Caco-2 (cell line): Measurements from ENCODE around the gene GDI2. TPM values are rescaled to one million over a fixed set of nuclear protein-coding genes. Genes with fewer than 3 reads are reported as not detected.

Experiments
- BruUV-seq: library from RNA; stranded (reverse); fragments of 400-500 nt; replicated peaks from 2 replicates; lab custom pipeline; 2021; lab: Mats Ljungman, UMichigan
- CTCF ChIA-PET: fragments of 300-600 bp; sonication (Branson Sonifier 250); formaldehyde crosslinking; loops from one replicate; lab custom pipeline; 2022; ENCODE audit warnings: antibody characterized with exemption; lab: Charles Lee
- POLR2A ChIA-PET: fragments of 300-600 bp; sonication (Branson Sonifier 250); formaldehyde crosslinking; loops from one replicate; lab custom pipeline; 2022; ENCODE audit warnings: antibody characterized with exemption; lab: Charles Lee
- DNase-seq, 2 experiments: peaks; one replicate each; pipeline versions ENCODE4 v3.0.0 to v3.0.0-alpha.2; 2020 to 2022
- H3K27me3 ChIP-seq: replicated peaks from 2 replicates; pipeline ENCODE4 v1.6.0; 2011; ENCODE audit warnings: low read length; ENCODE audit not compliant: control insufficient read depth, insufficient read depth
- H3K36me3 ChIP-seq: 2 replicates; pipeline ENCODE4 v1.5.1; 2011; ENCODE audit warnings: low read length; ENCODE audit not compliant: control insufficient read depth, insufficient read depth
- H3K4me1 ChIP-seq: fragments of 250-450 bp; sonication (Bioruptor Pico); 2 replicates; pipeline ENCODE4 v1.5.1; 2020; ENCODE audit warnings: mild to moderate bottlenecking
- H3K4me3 ChIP-seq: 2 replicates; pipeline ENCODE4 v1.5.1; 2011; ENCODE audit warnings: low read depth, mild to moderate bottlenecking, control low read depth, low read length
- H3K9me3 ChIP-seq: fragments of 250-450 bp; sonication (Bioruptor Pico); 2 replicates; pipeline ENCODE4 v1.5.1; 2020; ENCODE audit warnings: mild to moderate bottlenecking, moderate library complexity
- H3K27ac Mint-ChIP-seq: one replicate; pipeline ENCODE4 v1.8.0; 2022; ENCODE audit warnings: mixed read lengths; ENCODE audit not compliant: unreplicated experiment
- H3K27me3 Mint-ChIP-seq: one replicate; pipeline ENCODE4 v1.8.0; 2022; ENCODE audit warnings: mixed read lengths; ENCODE audit not compliant: insufficient read depth, unreplicated experiment
- H3K36me3 Mint-ChIP-seq: one replicate; pipeline ENCODE4 v1.8.0; 2022; ENCODE audit warnings: mild to moderate bottlenecking, mixed read lengths; ENCODE audit not compliant: insufficient read depth, unreplicated experiment
- H3K4me1 Mint-ChIP-seq: one replicate; pipeline ENCODE4 v1.8.0; 2022; ENCODE audit warnings: low read depth, mixed read lengths; ENCODE audit not compliant: unreplicated experiment
- H3K4me3 Mint-ChIP-seq: one replicate; pipeline ENCODE4 v1.8.0; 2022; ENCODE audit warnings: mild to moderate bottlenecking, moderate library complexity, mixed read lengths; ENCODE audit not compliant: unreplicated experiment
- H3K9me3 Mint-ChIP-seq: one replicate; pipeline ENCODE4 v1.8.0; 2022; ENCODE audit warnings: mixed read lengths; ENCODE audit not compliant: unreplicated experiment
- CTCF ChIP-seq, 2 experiments: fragments of 200-600 bp in 1 of 2; IDR thresholded peaks; 1 replicate in 1 of 2; 2 replicates in 1 of 2; pipeline versions ENCODE4 v1.5.1 to v1.8.0; 2011 to 2022; ENCODE audit warnings: antibody characterized with exemption in 1 of 2, control low read depth in 1 of 2, inconsistent platforms in 1 of 2, low read depth in 1 of 2, low read length in 1 of 2, mild to moderate bottlenecking in 1 of 2, moderate library complexity in 1 of 2; ENCODE audit not compliant: insufficient read depth in 1 of 2, severe bottlenecking in 1 of 2, unreplicated experiment in 1 of 2
- intact Hi-C: fragments of 100-400 bp; cut with micrococcal nuclease; formaldehyde crosslinking; loops from one replicate; pipeline ENCODE4 v1.10.0; 2022; ENCODE audit not compliant: unreplicated experiment
- total RNA-seq: library from RNA; stranded (reverse); gene quantifications from 2 replicates; pipeline ENCODE4 v1.2.3, GENCODE V29; 2022

GDI2 gene
- total RNA-seq, 1 experiment from 2014 or later, result 446 TPM

GRCh38 chr10:5816170-5816569 is 2.9 kb upstream of the GDI2 start:
- peaks cover 38% of the 10 kb centered on the region for H3K36me3 Mint-ChIP-seq
- H3K4me3 Mint-ChIP-seq, result no peak overlapping the region
- H3K4me1 Mint-ChIP-seq, result peaks cover 13% of the 10 kb centered on the region
- no peak overlapping the region for H3K27ac Mint-ChIP-seq
- H3K4me3 ChIP-seq, result no peak overlapping the region
- no peak for DNase-seq
- H3K36me3 ChIP-seq, result no peaks in the 10 kb centered on the region
- intact Hi-C loops, result no loop called here
- CTCF ChIA-PET, result no interaction called here
- H3K9me3 Mint-ChIP-seq, result no peaks in the 10 kb centered on the region
- no TSS peak for BruUV-seq
- H3K9me3 ChIP-seq, result no peaks in the 10 kb centered on the region
- TF ChIP-seq CTCF (IDR thresholded peaks at IDR 0.05; ENCODE audit: insufficient read depth in 1 of 2, low read depth in 1 of 2, low read length in 1 of 2, severe bottlenecking in 1 of 2, unreplicated experiment in 1 of 2), result no peak
- POLR2A ChIA-PET, result no interaction called here
- H3K27me3 Mint-ChIP-seq, result no peaks in the 10 kb centered on the region
- H3K4me1 ChIP-seq, result peaks cover 16% of the 10 kb centered on the region
- H3K27me3 ChIP-seq, result no peaks in the 10 kb centered on the region

GRCh38 chr10:5814110-5815107 is 1.2 kb upstream of the GDI2 start:
- peaks cover 23% of the 10 kb centered on the region for H3K4me1 Mint-ChIP-seq
- peak overlapping the region; percentile 87 for H3K27ac Mint-ChIP-seq
- H3K9me3 ChIP-seq, result no peaks in the 10 kb centered on the region
- POLR2A ChIA-PET, result interaction anchor here (0.5 to 3.2 kb wide), 7 partner anchors 10 to 988 kb away, joined by 3 to 109 read pairs (median 4); partner anchors contain the start of genes AKR1E2, ANKRD16, FBH1 and TASOR2
- BruUV-seq, result TSS peak; percentile 78
- no peaks in the 10 kb centered on the region for H3K9me3 Mint-ChIP-seq
- intact Hi-C loops, result no loop called here
- H3K36me3 ChIP-seq, result no peaks in the 10 kb centered on the region
- no peaks in the 10 kb centered on the region for H3K27me3 Mint-ChIP-seq
- peaks cover 33% of the 10 kb centered on the region for H3K4me1 ChIP-seq
- peaks cover 51% of the 10 kb centered on the region for H3K36me3 Mint-ChIP-seq
- CTCF ChIA-PET, result interaction anchor here (0.5 to 1.6 kb wide), 5 partner anchors 9 to 275 kb away, joined by 3 to 9 read pairs (median 5); partner anchors contain the start of genes ANKRD16 and FBH1
- no peak for TF ChIP-seq CTCF (IDR thresholded peaks at IDR 0.05; ENCODE audit: insufficient read depth in 1 of 2, low read depth in 1 of 2, low read length in 1 of 2, severe bottlenecking in 1 of 2, unreplicated experiment in 1 of 2)
- peak in 1 of 2 experiments; percentile 60 for DNase-seq
- peak overlapping the region; percentile 91 for H3K4me3 Mint-ChIP-seq
- H3K27me3 ChIP-seq, result no peaks in the 10 kb centered on the region
- peak overlapping the region; percentile 57 for H3K4me3 ChIP-seq

GRCh38 chr10:5813091-5813340 is 218 bp downstream of the GDI2 start:
- BruUV-seq, result no TSS peak
- Histone ChIP-seq H3K27me3 (no peaks in the 10 kb centered on the region), H3K4me3 (peak overlapping the region; percentile 90), H3K4me1 (peaks cover 35% of the 10 kb centered on the region), H3K9me3 (no peaks in the 10 kb centered on the region), H3K36me3 (no peaks in the 10 kb centered on the region)
- peaks cover 65% of the 10 kb centered on the region for H3K36me3 Mint-ChIP-seq
- H3K4me1 Mint-ChIP-seq, result peaks cover 28% of the 10 kb centered on the region
- H3K27ac Mint-ChIP-seq, result peak overlapping the region; percentile 87
- ChIA-PET CTCF (interaction anchor here (0.7 to 1.6 kb wide), 3 partner anchors 61 to 76 kb away, joined by 6 to 14 read pairs (median 9); partner anchors contain the start of genes ANKRD16 and FBH1), POLR2A (interaction anchor here (0.6 to 3.2 kb wide), 13 partner anchors 8 to 741 kb away, joined by 3 to 109 read pairs (median 4); partner anchors contain the start of genes ANKRD16, FBH1 and TASOR2)
- H3K4me3 Mint-ChIP-seq, result peak overlapping the region; percentile 91
- no peaks in the 10 kb centered on the region for H3K27me3 Mint-ChIP-seq
- intact Hi-C loops, result loop anchor here (1.0 to 2.0 kb wide), 3 partner anchors 60 to 128 kb away; partner anchors contain the start of genes ANKRD16 and TASOR2
- no peak for TF ChIP-seq CTCF (IDR thresholded peaks at IDR 0.05; ENCODE audit: insufficient read depth in 1 of 2, low read depth in 1 of 2, low read length in 1 of 2, severe bottlenecking in 1 of 2, unreplicated experiment in 1 of 2)
- no peak for DNase-seq
- H3K9me3 Mint-ChIP-seq, result no peaks in the 10 kb centered on the region
